GF-D8 (cell line): ENCODE measurements around the gene KAT2B.

Experiments
- DNase-seq: peaks from one replicate; lab custom pipeline; 2025; lab: John Stamatoyannopoulos, UW

The KAT2B gene

DNA sequence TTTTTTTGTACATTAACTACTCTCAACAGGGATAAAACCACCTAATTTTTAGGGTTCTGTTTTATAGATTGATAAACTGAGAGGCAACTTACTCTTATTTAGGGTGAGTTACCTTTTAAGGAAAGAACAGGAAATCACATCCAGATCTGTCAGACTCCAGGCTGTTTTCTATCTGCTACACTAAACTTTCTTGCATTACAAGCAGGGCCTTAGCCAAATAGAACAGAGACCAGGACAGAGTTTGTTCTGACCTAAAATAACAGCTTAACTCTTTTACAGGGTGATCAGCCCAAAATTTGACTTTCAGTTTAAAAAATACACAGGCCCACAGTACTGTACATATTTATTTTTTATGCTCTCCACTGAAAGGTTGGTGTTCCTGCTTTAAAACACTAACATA, 107.1 kb downstream of the KAT2B start:
- DNase-seq, result no peak

DNA sequence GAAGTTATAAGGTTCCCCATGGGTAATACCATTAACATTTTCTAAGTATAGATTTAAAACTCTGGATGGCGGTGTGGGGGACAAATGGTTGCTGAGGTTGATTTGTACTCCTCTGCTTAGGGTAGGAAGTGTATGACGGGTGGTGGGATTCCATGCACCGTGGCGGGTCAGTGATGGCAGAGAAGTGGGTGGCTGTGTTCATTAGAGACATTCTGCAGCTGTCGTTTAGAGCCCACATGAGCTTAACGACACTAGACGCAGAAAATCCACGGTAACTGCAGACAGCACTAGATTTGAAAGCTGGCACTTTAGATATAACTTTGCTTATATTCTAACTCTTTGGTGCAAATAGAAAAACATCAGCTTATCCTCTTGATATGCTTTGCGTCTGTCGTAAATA, 108.2 kb downstream of the KAT2B start:
- no peak for DNase-seq

DNA sequence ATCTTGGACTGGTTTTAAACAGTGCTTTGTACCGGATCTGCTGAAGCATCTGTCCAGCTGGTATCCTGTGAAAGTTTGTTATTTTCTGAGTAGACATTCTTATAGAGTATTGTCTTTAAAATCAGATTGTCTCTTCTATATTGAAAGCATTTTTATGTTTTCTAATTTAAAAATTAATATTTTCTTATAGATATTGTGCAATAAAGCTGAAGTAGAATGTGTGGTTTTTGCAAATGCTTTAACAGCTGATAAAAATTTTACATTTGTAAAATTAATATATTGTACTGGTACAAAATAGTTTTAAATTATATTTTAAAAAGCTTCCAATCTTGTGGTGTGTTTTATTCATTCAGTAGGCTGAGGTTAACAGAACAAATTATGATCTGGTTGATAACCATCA, 113.8 kb downstream of the KAT2B start:
- no peak for DNase-seq

DNA sequence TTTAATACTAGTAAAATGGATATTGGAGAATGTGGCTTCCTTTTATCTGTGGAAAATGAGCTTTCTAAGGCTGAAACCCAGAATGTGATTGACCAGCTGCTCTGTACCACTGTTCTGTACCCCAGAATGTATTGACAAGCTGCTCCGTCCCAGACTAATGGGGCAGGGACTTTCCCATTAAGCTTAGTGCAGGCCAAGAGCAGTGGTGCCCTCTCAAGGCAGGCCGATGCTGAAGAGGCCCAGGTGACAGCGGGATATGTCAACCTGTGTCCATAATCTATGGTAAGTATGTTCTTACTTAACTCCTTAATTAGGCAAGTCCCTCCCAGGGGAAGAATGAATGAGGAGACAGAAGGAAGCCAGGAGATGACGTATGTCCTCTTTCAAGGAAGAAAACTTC, 114.7 kb downstream of the KAT2B start:
- no peak for DNase-seq

DNA sequence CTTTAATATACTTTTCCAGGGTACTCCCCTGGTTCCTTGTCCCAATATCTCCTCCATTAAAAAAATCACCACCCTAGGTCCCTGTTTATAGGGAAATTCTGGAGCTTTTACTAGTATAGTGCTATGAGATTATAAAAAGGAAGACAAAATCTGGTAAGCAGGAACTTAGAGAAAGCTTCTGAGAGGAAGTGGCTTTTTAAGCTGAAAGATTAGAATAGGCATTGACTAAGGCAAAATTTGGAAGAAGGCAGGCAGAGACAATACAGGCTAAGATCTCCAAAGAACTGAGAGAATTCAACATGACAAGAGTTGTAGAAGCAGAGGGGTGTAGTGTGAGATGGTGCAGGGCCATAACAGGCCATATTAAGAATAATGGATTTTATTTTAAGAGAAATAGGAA, 120.0 kb downstream of the KAT2B start:
- DNase-seq, result no peak

DNA sequence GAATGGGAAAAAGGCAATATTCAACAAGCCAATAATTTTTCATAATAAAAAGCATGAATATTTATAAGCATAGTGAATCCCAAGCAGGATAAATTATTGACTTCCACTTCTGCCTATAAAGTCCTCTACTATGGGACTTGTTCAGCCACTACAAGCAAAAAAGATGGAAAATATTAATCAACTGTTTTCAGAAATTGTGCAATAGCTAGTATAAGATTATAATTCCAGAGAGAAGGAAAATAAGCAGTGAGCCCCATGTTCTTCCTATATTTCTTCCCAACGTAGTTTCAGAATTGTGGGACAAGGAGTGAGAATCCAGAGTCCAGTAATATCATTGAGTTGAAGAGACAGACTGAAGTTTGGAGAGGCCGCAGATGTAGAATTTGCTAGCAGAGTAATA, 121.5 kb downstream of the KAT2B start:
- DNase-seq, result no peak

DNA sequence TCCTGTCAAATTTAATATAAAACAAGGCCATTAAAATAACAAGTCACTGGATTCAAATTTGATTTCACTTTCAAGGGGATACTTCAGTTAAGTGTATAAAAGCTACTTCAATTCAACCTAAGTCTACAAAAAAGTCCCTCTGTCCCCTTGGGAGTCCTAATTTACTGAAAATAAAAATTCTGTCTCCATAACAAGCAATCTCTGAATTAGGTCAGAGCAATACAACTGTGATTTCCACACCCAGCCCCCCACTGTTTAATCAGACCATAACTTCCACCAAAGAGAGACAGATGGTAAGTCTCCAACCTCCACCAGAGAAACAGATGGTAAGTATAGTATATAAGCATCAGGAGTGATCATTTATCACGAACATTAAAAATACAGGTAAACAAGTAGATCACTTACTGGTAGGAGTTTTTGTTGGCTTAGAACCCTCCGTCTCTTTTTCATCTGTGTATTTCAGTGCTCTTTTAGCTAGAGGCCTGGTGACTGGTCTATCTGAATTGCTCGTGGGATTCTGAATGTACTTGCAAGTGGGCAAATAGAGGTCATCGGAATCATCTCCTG, 133.7 kb downstream of the KAT2B start:
- no peak for DNase-seq

DNA sequence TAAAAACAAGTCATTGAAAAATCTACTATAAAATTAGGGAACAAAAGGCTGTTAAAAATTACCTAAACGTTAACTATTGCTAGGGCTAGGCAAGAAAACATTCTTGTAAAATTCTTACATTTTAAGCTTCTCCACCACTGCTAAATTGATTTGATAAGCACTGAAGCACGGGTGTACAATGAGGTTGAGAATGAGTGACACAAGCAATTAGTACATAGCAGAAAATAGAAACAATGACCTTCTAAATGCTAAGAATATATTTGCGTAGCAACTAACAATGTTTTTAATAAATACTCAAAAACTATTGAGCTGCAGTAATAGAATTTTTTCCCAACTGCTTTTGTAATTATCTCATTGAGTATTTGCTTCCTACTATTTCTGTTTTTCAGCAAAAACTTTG, 141.0 kb downstream of the KAT2B start:
- no peak for DNase-seq

DNA sequence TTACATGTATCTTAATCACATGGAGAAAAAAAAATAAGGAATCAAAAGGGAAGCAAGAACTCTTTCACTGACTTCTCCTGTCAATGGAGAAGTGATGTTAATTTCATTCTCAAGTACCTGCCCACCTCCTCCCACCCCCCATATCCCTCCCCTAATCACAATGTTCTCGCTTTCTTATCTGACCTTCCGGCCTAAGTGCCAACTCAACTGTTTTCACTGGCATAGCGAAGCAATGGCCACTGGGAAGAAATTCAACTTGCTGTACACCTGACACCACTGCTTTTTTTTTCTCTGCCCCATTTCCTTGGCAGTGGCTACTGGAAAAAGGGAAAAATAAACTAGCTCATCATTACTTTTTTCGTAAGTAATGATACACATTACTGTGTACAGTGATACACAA, 142.0 kb downstream of the KAT2B start:
- no peak for DNase-seq

DNA sequence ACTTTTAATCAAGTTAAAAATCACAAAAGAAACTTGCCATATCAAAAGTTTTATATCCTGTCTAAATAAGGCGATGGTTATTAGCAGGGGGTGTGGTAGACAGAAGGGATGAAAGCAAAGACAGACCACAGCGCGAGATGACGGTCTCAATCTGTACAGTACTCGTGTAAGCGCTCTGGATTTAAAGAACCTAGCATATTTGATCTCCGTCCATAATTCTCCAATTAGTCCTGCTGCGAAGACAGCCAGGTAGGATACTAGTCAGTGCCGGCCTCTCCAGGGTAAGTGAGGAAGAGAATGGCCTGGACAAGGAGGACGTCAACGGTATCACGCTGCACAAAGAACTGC, 145.1 kb downstream of the KAT2B start:
- DNase-seq, result peak; percentile 30

DNA sequence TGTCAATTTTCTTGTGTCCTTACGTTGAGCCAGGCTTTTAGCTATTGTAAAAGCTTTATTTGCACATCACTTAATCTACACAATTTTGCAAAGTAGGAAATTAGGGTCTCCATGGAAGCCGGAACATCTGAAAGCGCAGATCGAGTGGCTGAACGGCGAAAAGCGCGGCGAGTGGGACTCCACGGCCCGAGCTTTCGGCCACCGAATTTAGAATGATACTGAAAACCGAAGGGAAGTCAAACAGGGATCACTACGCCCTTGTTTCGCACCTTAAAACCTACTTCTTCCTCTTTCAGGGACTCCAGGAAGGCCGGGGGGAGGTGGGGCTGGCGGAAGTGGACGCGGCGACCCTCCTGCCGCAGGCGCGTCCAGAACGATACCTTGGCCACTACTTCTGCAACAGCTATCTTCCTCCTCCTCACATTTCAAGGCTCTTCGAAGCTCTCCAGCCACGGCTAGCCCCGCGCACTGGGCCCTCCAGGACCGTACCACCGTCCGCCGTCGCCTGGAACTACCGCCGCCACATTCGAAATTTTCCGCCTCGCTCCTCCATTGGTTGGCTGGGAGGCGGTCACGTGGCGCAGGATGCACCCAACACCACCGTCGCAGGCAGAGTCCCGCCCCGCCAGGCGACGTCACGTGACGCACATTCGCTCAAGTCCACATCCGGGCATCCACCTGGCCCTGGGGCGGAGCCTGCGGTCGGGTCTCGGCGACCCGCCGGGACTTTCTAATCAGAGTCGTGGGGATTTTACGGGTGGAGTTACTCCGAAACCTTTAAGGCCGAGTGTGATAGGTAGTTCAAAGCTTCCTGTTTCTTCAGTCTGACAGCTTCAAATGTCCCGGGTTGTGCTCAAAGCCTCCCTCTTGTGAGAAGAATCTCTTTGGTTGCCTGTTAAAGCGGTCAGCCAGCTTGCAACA, 145.7 kb downstream of the KAT2B start, which contains the start of gene SGO1:
SGO1 (minus strand) TSS at position 528 of the 921 bp plus-strand sequence. CDS start 2,179 bp downstream, outside the sequence.
- peak; percentile 96 for DNase-seq

DNA sequence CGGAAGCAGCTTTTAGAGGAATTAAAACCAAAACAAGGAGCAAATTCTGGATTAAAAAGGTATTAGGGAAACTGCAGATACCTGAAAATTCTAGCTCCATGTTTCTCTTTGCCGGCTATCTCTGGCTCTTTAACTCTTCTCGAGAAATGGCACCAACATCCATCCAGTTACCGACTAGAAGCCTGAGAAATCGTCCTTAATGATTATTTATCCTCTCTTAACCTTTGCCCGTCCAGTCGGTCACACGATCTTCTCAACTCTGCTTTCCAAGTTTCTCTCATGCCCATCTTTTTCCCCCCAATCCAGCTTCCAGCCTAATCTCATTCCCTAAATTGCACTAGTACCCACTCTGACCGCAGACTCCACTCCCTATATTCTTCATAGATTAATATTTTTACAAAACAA, 146.4 kb downstream of the KAT2B start:
- DNase-seq, result no peak

DNA sequence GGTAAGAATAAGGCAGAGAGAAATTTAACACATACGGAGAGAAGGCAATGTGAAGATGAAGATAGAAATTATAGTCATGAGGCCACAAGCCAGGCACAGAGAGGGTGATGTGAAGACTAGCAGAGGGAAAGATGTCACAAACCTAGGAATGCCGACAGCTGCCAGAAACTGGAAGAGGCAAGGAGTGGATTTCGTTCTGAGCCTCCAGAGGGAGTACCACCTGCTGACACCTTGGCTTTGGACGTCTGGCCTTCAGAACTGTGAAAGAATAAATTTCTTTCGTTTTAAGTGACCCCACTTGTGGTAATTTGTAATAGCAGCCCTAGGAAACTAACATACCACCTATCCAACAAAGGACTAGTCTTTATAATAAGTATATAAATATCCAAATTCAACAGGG, 150.7 kb downstream of the KAT2B start:
- DNase-seq, result no peak

DNA sequence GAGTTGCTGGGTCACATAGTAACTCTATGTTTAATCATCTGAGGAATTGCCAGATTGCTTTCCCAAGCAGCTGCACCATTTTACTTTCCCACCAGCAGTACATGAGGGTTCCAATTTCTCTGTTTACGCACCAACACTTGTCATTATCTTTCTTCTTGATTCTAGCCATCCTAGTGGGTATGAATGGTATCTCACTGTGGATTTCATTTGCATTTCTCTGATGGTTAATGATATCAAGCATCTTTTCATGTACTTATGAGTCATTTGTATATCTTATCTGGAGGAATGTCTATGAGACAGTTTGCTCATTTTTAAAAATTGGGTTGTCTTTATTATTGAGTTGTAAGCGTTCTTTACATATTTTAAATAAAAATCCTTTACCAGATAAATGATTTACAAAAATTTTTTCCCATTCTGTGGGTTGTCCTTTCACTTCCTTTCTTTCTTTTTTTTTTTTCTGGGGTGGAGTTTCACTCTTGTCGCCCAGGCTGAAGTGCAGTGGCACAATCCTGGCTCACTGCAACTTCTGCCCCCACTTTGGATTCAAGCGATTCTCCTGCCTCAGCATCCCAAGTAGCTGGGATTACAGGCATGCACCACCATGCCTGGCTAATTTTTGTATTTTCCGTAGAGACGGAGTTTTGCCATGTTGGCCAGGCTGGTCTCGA, 154.7 kb downstream of the KAT2B start:
- DNase-seq, result no peak

DNA sequence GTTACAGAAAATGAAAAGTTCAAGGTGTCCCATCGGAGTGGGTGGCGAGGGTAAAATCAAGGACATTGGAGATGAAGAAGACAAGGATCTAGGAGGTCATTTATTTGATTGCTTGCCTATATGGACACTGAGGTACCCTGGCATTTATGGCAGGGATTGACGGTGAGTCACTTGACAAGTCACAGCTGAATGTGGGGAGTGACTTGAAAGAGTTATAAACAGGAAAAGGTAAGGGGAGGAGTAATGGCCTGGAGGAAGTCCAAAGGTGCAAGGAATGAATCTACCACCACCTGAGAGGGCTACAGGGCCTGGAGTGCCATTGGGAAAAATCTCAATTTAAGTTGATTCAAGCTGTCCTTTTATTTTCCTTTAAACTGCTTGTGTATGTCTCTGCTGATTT, 157.5 kb downstream of the KAT2B start:
- no peak for DNase-seq

DNA sequence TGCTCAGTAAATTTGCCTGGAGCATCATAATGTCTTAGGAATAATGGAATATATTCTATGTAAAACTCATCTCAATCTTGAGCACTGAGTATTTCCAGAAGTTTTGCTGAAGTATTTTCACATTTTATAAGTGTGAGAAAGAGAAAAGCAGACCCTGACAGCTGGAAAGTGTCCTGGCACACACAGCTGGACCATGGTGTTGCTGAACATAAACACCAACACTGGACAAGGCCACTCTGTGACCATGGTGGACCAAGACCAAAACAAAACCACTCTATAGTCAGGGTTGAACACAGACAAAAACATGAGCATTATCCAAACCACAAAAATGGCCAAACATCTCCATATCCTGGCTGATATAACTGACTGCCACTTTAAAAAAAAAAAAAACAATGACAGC, 160.9 kb downstream of the KAT2B start:
- no peak for DNase-seq
